ENCODE data around the gene MTHFD1.

- TF ChIP-seq CEBPG (CRISPR knock-in tag; IDR thresholded peaks at IDR 0.05) (no peak), CEBPG (tag; conservative IDR thresholded peaks at IDR 0.05 in 1 of 2, IDR thresholded peaks at IDR 0.05 in 1 of 2) (no peak), CTCF (IDR thresholded peaks at IDR 0.05 in 2 of 3, conservative IDR thresholded peaks at IDR 0.05 in 1 of 3; ENCODE audit: insufficient read depth in 2 of 3, low read depth in 1 of 3, low read length in 3 of 3) (no peak), ZNF263 (CRISPR knock-in tag; IDR thresholded peaks at IDR 0.05; ENCODE audit: borderline replicate concordance) (no peak), ZNF274 (IDR thresholded peaks at IDR 0.05; ENCODE audit: borderline replicate concordance, low read depth, low read length) (no peak), EP300 (IDR thresholded peaks at IDR 0.05; ENCODE audit: low read length) (no peak), ZNF785 (CRISPR knock-in tag; IDR thresholded peaks at IDR 0.05) (no peak)
These were observed 57.1 kb downstream of the MTHFD1 start for GRCh38 chr14:64444984-64445845.
